NCI-H1092 treated with DMSO at 0.1 percent for 48 hours (cell line): ENCODE results near the gene RHOBTB3.
"Not testable (repeated sequence)": the region's sequence is repeated elsewhere in the genome, so short reads cannot be mapped to it uniquely, and the experiment has no call there.

Experiments used
- DNase-seq: peaks from one replicate; lab custom pipeline; 2025; lab: John Stamatoyannopoulos, UW

Gene RHOBTB3

DNA sequence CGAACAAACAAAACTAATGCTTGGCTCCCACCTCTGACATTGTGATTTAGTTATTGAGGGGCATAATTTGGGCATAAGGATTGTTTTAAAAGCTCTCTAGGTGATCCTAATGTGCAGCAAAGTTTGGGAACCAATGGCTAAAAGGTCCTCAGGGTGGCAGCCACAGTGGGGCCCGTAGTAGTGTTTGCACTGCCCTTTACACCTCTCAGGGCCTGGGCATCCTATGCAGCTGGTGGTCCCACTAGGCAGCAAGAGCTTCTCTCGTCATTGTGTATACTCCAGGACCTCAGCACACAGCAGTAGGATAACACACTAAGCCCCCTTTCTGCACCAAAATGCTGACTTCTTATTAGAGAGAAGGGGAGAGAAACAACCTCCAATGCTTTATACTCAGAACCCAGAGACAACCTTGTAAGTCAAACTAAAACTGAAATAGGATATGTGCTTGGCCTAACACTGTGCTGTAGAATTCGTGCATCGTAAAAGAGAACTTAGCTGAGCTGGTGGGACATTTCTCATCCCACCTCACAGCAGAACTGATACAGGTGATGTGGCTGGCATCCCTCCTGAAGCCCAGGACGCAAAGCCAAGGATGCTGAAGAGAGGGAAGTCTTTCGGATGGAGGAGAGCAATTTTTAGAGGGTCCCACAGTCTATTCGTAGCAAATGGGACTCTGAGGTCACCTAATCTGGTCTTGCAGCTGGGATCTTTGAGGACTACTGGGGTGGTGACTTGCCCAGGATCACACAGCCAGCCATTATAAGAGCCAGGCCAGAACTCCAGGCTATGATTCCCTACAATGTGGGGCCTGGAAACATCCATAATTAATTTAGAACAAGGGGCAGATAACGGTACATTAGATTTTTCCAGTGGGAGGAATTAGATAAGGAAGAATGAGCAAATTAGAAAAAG lies 90.2 kb downstream of the RHOBTB3 start:
- DNase-seq, result no peak

DNA sequence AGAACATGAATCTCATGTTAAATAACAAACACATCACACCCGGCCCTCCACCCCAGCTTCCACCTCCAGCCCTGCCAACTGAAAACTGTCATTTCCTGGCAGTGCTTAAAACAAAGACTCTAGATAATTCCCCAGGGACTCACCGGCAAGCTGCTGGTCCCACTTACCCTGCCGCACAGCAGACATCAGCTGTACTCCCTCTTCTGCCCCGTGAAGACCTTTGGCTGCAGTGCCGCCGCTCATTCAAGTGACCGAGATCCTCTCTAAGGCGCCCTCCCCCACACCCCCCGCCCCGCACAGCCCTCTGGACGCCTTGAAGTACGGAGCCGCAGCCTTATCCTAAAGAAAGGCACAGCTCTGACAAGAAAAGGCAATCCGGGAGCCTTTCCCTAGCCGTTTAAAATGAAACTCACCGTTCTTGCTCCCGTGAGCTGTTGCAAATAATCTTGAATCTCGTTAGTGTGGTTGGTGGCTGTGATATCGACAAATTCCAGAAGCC lies 91.0 kb downstream of the RHOBTB3 start:
- DNase-seq, result peak; percentile 27

GRCh38 chr5:95822542-95823181 lies 91.5 kb downstream of the RHOBTB3 start, which contains the start of gene GLRX:
Gene GLRX (minus strand): TSS chr5:95822726. CDS start chr5:95822662, 64 bp downstream.
- DNase-seq, result peak; percentile 3

- DNase-seq, result no peak
These were observed 92.1 kb downstream of the RHOBTB3 start for GRCh38 chr5:95823218-95823737.

DNA sequence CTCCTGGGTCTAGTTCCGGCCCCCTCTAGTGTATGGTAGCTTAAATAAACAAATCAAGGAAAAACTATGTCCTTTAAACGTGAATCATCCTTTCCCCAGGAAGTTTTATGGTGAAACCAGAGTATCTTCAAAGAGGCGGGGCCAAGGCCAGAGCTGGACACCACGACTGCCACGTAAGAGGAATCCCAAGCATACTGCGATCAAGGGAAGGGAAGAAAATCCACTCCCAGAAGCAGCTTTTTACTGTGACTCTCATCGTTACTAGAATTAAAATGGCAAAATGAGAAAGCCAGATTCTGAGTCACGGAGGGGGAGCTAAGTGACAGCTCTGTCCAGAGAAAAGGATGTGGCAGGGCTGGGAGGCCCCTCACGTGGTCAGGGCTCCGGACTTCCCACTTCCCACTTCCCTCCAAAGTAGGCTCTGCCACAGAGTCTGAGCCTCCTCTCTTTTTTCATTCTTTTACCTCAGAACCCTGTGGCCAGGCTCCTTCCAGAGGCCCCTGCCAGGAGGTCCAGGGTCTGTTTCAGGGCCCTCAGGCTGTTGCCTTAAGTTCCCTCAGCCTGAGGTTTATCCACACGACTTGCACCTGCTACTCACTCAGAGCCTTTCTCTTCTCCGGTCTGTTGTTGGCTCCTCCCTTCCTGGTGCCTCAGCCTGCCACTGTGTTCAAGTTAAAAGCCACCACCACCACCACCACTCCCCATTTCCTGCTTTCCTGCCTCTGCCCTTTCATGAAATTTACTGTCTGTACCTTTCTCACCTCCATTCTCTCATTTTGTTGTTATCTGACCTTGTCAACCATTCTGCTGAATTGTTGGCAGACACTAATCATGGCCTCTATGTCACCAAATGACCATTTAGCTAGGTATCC lies 92.8 kb downstream of the RHOBTB3 start:
- no peak for DNase-seq

DNA sequence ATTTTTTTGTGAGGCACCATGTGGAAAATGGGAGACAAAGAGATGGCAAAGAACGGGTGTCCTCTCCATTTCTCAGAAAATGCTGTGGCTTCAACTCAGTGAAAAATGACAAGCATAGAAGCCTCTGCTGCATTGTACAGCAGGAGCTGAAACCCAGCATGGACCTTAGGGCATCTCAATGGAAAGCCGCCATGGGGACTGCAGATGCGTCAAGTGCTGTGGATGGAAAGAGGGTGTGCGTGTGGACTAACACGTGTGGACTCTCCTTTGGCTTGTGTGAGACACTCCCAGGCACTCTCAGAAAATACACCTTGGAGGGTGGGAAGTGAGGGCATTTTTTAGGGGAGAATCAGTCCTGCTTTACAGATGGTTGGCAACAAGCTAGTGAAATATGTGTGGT lies 93.6 kb downstream of the RHOBTB3 start:
- no peak for DNase-seq

- no peak for DNase-seq
These were observed 94.4 kb downstream of the RHOBTB3 start for GRCh38 chr5:95825495-95825894.

DNA sequence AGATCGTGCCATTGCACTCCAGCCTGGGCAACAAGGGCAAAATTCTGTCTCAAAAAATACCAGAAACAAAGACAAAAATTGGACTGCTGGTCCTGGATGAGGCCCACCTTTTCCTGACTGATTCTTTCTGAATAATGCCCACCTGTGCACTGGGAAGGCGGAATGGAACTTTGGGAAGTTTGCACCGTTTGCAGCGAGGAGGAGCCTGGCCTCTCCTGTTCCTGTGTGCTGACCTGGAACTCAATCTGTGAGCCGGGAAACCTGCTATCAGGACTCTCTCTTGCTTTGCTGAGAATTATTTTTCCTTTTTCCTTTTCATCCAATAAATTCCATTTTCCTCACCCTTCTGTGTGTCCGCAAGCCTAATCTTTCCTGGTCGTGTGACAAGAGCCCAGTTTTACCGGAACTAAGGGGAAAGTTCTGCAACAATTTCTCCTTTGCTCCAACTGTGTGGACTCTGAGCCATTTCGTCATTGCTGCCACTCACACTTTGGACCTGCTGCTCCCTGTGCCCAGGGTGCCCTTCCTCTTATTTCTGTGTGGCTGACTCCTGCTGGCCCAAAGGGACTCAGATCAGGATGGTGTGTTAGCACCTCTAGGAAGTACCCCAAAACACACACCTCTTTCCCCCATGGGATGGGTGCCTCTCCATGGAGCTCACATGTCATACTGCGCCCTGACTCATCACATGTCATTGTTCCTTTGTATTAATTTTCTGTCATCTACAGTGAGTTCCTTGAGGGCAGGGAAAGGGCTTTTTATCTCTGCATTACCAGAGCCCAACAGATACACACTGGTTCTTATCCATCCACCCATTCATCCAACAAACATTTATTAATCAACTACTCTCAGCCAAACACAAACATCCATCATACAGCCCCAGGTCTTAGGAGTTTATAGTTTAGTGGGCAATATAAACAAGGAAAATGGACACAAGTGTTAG lies 96.1 kb downstream of the RHOBTB3 start:
- DNase-seq, result no peak

DNA sequence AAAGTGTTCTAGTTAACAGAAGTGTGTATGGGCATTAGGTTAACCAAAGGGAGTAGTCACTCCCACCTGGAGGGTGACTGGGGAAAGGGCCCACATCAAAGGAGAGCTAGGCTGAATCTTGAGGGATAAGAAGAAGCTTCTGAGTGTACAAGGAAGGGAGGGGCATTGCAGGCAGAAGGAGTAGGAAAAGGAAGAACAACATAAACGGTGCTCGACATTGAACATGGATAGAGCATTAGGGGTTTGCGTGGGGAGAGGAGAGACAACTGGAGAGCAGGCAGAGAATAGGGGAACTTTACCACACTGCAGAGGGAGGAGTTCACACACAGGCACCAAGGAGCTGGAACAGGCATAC lies 96.7 kb downstream of the RHOBTB3 start:
- no peak for DNase-seq

DNA sequence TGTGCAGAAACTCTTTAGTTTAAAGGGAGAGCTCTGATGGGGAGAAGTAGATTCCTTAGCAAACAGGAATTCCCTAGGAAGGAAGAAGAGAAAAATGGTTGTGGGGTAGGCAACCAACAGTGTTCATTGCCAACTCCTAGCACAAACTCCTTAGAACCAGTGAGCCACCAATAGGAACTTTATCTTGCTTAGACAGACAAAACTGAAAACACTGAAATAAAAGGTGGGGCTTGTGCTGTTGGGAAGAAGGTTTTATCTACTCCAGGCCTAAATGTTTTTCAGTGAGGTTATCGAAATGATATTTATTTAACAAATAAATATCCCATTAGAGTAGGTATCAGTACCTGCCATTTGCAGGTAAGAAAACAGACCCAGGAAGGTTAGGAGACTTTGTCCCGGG lies 99.1 kb downstream of the RHOBTB3 start:
- DNase-seq, result no peak

- no peak for DNase-seq
These were observed 101.5 kb downstream of the RHOBTB3 start for GRCh38 chr5:95832664-95833063.

DNA sequence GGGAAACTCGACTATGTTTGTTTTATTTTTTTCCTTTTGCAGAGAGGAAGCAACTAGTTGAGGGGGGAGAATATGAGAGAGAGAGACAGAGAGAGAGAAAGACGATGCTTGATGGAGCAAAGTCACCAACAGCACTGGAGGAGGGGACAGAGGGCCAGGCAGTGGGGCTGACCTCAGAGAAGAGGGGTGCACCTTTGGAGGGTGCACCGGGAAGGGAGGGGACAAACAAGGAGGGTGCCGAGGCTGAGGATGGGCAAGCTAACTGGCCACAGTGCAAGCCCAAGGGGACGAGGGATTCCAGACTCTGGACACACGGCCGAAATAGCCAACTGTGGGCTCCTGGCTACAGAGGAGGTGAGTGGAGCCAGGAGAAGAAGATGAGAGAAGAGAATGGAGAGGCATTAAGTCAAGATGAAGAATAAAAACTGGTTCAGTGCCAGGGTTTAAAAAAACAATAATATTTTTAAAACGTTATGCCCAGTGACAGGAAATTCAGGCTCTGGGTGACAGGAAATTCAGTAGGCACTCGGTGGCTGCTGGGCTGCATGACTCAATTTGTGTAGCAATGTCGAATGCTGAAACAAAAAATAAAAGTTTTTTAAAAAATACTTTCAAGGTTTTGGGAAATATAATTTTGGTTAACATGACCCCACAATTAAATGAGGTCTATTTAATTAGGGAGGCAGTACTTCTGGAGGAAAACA lies 104.7 kb downstream of the RHOBTB3 start:
- no peak for DNase-seq

DNA sequence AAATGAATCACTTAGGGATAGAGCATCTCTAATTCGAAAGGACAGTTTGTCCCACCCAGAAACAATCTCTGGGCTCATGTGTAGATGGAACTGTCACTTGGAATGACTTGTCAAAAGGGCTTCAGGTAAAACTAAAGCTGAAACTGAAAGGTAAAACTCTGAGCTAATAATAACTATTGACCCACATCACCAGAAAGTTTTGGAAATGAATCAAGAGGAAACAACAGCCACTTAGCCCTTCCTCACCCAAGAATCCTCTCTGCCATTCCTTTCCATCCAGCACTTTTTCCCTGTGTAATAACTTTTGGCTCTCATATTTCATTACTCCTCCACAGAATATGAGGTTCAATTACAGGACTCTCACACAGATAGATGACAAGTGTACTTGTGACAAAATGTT lies 105.4 kb downstream of the RHOBTB3 start:
- no peak for DNase-seq

- not testable (repeated sequence) for DNase-seq
These were observed 105.8 kb downstream of the RHOBTB3 start for GRCh38 chr5:95836971-95837370.

GRCh38 chr5:95837492-95837891 lies 106.4 kb downstream of the RHOBTB3 start:
- DNase-seq, result no peak

DNA sequence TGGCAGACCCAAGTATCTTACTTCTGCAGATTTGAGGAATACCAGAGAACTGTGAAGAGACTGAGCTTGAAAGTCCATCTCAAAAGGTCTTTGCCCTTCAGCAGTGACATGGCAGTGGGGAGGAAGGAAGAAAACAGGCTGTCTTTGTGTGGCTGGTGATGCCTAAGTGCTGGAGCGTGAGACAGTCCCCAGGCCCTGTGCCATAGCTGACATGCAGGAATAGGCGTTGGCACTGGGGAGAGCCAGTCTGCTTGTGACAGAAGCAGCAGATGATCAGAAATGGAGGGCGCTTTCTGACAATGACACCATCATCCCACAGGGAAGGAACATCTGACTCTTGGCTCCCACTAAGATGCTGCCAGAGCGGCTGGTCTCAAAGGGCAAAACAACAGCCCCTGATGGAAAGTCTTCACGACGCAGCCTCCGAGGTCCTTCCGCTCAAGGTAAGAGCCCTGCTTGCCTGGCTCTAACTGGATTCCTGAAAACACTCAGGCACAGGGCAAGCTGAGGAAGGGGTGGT lies 106.9 kb downstream of the RHOBTB3 start:
- no peak for DNase-seq

DNA sequence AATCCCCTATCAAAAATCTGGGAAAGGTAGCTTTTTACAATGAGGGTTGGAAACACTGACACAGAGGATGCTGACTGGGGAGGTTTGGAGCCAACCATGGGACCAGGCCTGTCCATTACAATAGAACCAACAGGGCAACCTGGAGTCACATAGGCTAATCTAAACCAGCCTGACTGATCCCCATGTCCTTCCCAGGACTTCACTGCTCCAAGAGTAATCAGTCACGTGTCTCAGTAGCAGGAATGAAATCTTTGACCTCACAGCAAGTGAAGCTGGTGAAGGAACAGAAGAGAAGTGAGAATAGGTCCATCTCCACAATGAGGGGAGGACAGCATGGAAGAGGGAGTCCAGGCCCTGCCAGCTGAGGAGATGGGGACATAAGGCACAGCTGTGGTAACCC lies 107.4 kb downstream of the RHOBTB3 start:
- DNase-seq, result no peak

DNA sequence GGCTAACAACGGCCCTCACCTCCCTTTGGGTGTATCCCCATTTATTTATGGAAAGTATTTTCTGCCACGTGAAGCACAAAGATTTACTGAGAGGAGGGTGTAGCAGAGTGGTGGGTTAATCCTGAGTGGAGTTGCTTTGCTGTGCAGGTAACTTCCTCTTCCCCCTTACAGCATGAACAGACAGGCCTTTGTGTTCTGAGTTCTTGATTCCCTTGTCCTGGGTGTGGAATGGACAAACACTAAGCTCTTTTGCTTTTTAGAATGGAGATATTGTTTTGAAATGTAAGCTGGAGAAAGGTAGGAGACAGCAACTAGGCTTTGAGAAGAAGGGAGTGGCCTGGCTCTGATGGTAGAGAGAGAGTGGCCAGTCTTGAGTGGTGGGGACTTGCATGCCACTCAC lies 108.5 kb downstream of the RHOBTB3 start:
- no peak for DNase-seq

DNA sequence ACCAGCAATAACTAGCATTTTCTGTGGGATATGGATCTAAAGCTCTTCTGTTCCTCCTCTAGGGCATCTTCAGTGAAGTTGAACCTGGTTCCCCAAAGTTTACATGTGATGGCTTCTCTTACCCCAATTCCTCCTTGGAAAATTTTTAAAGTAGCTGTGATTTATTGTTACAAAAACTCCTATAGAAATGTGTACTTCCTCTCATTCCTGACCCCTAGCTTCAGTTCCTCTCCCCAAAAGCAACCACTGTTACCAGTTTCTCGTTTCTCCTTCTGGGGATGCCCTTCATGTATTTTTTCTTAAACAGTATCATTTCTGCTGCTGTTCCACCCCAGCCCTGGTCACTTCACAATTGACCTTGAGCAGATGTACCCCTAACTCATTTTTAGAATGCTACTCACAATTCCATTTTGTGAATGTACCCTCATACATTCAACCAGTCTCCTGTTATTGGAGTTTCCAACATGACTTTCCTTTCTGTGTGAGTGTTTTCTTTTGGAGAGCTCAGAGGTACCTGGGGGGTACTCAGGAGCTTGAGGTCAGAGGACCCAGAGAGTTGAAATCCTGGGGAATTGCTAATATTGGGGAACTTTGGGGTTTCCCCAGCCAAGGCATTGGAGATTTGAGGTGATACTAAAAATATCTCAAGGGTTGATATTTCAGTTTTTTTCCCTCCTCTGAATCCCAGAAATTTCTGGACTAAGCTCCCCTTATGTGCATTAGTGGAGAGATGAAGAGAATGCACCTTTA lies 110.0 kb downstream of the RHOBTB3 start:
- DNase-seq, result no peak
